ENCODE data around the gene ACOXL. TPM values are rescaled to one million over a fixed set of nuclear protein-coding genes. Genes with fewer than 3 reads are reported as not detected.

Gene ACOXL
- total and polyA plus RNA-seq, 10 of the 15 experiments (the other 5 are each of a cell fraction or from before 2014, with no cell fraction given) = 0.05 to 1.3 (median 0.71) TPM

- TF ChIP-seq CEBPB (IDR thresholded peaks at IDR 0.05; ENCODE audit: borderline replicate concordance in 1 of 2, low read depth in 2 of 2, low read length in 2 of 2) (no peak), CBFB (IDR thresholded peaks at IDR 0.05; ENCODE audit: low read depth) (no peak), ZBED1 (IDR thresholded peaks at IDR 0.05; ENCODE audit: borderline replicate concordance) (no peak)
Measured at GRCh38 chr2:110812726-110813645, 80.6 kb downstream of the ACOXL start (continued).

GRCh38 chr2:110813896-110814295 is 81.5 kb downstream of the ACOXL start:
- Histone ChIP-seq H3K79me2 (ENCODE audit: control insufficient read depth, insufficient read depth, low read length) (no peaks in the 10 kb centered on the region), H3K4me3 (no peak overlapping the region), H2AFZ (ENCODE audit: control insufficient read depth, low read depth, low read length) (no peak overlapping the region), H3K27me3 (replicated peaks in 1 of 2; ENCODE audit: control insufficient read depth in 2 of 2, insufficient read depth in 2 of 2, low read length in 1 of 2) (peaks cover 0 to 2% of the 10 kb centered on the region in 2 experiments; a peak in 2 of 4 replicates), H3K4me1 (ENCODE audit: control insufficient read depth, insufficient read depth, low read length) (no peaks in the 10 kb centered on the region), H3K4me2 (ENCODE audit: control insufficient read depth, insufficient read depth) (no peak overlapping the region), H3K36me3 (ENCODE audit: control insufficient read depth in 2 of 2, insufficient read depth in 2 of 2, low read length in 1 of 2) (no peaks in the 10 kb centered on the region), H4K20me1 (ENCODE audit: control insufficient read depth, insufficient read depth) (no peaks in the 10 kb centered on the region), H3K27ac (ENCODE audit: control insufficient read depth, insufficient read depth) (no peak overlapping the region), H3K9me3 (replicated peaks; ENCODE audit: control insufficient read depth, insufficient read depth, low read length) (no peaks in the 10 kb centered on the region; the same call in 2 of the 3 replicates), H3K9ac (ENCODE audit: control insufficient read depth, insufficient read depth, low read length) (no peak overlapping the region)
- BruUV-seq (replicated peaks) = no TSS peak
- SMC1A ChIA-PET (ENCODE audit: uncharacterized antibody, unreplicated experiment) = interaction anchor here (1.0 to 4.6 kb wide), 6 partner anchors 8 to 304 kb away, joined by 3 to 29 read pairs (median 11); no protein-coding TSS in a partner anchor
- in situ Hi-C loops (cut with MboI) = loop anchor here (5.0 to 25.0 kb wide), 2 partner anchors 303 to 898 kb away; no protein-coding TSS in a partner anchor
- ATAC-seq = no peak
- no peak for DNase-seq (ENCODE audit: low read depth, low spot score)
- CTCF ChIA-PET = interaction anchor here (0.9 to 4.4 kb wide), 9 partner anchors 16 to 889 kb away, joined by 3 to 50 read pairs (median 11); no protein-coding TSS in a partner anchor
- RAD21 ChIA-PET (ENCODE audit: unreplicated experiment) = interaction anchor here (0.9 to 3.7 kb wide), 5 partner anchors 14 to 312 kb away, joined by 3 to 18 read pairs (median 3); no protein-coding TSS in a partner anchor
- 41% methylated on average over 5 of the region's 5 CpGs for WGBS (ENCODE audit: insufficient coverage, insufficient replicate concordance, low lambda C conversion rate, missing lambda C conversion rate)
- no peak for FAIRE-seq
- intact Hi-C loops (cut with micrococcal nuclease; ENCODE audit: unreplicated experiment) = loop anchor here (2.0 kb wide), 1 partner anchor 303 kb away; no protein-coding TSS in a partner anchor
- POLR2A ChIA-PET = interaction anchor here (0.7 to 1.1 kb wide), 2 partner anchors 28 to 193 kb away, joined by 3 to 4 read pairs; no protein-coding TSS in a partner anchor
- TF ChIP-seq CBX5 (IDR thresholded peaks at IDR 0.05; ENCODE audit: low read depth) = no peak
- TF ChIP-seq JUND (IDR thresholded peaks at IDR 0.05; ENCODE audit: low read depth, low read length) = no peak
- TF ChIP-seq WRNIP1 (IDR thresholded peaks at IDR 0.05; ENCODE audit: borderline replicate concordance, low read depth, low read length) = no peak
- TF ChIP-seq CHD4 (IDR thresholded peaks at IDR 0.05) = no peak
- no peak for TF ChIP-seq EZH2 (IDR thresholded peaks at IDR 0.05; ENCODE audit: borderline replicate concordance, control insufficient read depth, low read depth, low read length)
- TF ChIP-seq MEF2A (IDR thresholded peaks at IDR 0.05; ENCODE audit: insufficient read depth, low read depth, low read length) = no peak
- TF ChIP-seq NKRF (conservative IDR thresholded peaks at IDR 0.05) = no peak
- TF ChIP-seq USF1 (IDR thresholded peaks at IDR 0.05; ENCODE audit: borderline replicate concordance, extremely low read length, insufficient read depth, low read depth, low read length) = no peak
- no peak for TF ChIP-seq ZZZ3 (IDR thresholded peaks at IDR 0.05; ENCODE audit: control insufficient read depth, insufficient read length, low read depth)
- no peak for TF ChIP-seq SUPT20H (IDR thresholded peaks at IDR 0.05; ENCODE audit: borderline replicate concordance, control insufficient read depth, low read depth, low read length)
- TF ChIP-seq ZBTB11 (CRISPR knock-in tag; IDR thresholded peaks at IDR 0.05) = no peak

All from GM12878 (cell line).